NCI-H2081 treated with DMSO at 0.1 percent for 48 hours (cell line): ENCODE data around the gene AQP12B.

Source experiments
- DNase-seq: peaks from one replicate; lab custom pipeline; 2025; lab: John Stamatoyannopoulos, UW

The AQP12B gene

DNA sequence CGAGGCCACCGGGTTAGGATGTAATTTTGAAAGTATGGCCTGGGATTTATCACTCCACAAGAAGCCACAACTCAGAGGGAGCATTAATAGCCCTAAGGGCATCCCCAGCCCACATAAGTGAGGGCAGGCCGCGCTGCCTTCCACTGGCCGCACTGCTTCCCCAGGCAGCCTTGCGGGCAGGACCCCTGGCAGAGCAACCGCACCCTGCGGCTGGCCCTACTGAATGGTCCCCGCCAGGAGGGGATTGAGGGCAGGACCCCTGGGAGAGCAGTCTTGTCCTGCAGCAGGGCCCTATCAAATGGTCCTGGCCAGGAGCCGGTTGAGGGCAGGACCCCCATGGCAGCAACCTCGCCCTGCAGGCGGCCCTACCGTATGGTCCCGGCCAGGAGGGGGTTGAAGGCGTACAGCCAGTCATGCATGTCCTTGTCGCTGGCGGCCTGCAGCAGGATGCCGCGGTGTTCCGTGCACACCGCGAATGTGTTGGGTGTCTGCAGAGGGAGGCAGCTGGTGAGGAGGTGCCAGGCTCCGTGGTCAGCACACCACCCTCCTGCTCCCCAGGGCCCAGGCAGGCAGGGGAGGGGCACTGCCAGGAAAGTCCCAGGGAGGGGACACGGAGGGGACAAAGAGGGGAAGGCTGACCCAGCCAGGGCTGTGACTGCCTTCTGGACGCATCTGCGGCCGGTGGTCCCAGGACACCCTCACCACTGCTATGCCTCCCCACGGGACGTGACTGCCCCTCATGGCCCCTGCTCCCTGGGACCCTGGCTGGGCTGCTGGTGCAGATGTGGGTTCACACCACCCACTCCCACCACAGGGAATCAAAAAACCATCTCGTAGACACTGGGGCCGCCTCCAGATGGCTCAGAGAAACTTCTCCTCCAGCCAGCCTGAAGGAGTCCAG is 35.2 kb upstream of the AQP12B start:
- no peak for DNase-seq

DNA sequence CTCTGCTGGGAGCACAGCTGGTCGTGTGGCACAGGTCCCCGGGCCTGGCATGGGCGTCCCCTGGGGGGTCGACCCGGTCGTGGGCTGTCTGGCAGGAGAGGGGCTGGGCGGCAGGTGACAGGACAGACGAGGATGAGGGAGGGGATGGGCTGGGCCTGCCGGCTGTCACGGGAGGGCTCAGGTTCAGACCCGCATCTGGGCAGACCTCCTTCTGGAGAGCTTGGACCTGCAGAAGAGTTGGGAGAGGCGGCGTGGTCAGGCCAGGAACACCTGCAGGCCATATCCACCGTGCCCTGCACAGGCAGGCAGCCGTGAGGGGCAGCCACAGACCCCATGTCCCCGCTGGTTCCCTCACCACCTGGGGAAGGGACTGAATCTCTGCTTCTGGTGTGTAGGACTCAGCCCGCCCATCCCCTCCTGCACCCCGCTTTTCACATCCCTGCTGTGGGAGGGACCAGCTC is 34.5 kb upstream of the AQP12B start:
- no peak for DNase-seq

GRCh38 chr2:240716130-240716798 is 33.6 kb upstream of the AQP12B start:
- no peak for DNase-seq

DNA sequence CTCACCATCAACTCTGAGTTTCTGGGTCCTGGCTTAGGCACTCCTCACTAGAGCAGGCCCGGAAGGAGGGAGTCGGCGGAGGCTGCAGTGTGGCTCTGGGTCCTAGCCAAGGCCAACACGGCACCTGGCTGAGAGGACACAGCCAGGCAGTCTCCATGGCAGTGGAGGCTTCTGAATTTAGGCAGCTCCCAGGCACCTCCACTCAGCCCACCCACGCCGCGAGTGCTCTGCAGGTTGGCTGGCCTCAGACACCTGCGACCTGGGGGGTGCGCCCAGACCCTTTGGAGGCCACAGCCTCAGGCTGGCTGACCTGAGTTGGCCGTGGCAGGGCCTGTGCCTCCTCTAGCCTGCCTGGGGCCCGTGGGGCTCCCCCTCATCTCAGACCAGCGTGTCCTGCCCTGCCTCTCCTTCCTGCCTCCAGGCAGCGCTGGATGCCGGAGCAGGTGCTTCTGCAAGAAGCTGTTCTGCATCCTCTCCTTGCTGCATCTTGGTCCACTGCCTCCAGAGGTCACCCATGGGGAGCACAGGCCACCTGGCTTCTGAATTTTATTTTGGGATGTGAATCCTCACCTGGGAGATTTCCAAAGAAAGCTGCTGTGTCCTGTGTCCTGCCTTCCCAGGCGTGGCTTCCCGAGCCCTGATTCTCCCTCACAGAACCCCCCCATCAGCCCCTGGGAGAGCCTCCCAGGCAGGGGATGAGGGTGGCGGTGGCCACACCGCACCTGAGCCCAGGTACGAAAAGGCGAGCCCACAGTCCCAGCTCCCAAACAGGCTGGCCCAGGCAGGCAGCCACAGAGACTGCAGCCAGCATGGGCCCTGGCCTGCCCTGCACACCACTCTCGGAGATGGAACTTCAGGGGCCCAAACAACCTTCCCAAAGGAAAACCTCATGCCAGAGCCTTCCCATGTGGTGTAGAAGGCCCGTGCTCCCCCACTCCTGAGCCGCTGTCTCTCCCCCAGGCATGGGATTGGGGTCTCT is 32.4 kb upstream of the AQP12B start:
- DNase-seq = no peak

DNA sequence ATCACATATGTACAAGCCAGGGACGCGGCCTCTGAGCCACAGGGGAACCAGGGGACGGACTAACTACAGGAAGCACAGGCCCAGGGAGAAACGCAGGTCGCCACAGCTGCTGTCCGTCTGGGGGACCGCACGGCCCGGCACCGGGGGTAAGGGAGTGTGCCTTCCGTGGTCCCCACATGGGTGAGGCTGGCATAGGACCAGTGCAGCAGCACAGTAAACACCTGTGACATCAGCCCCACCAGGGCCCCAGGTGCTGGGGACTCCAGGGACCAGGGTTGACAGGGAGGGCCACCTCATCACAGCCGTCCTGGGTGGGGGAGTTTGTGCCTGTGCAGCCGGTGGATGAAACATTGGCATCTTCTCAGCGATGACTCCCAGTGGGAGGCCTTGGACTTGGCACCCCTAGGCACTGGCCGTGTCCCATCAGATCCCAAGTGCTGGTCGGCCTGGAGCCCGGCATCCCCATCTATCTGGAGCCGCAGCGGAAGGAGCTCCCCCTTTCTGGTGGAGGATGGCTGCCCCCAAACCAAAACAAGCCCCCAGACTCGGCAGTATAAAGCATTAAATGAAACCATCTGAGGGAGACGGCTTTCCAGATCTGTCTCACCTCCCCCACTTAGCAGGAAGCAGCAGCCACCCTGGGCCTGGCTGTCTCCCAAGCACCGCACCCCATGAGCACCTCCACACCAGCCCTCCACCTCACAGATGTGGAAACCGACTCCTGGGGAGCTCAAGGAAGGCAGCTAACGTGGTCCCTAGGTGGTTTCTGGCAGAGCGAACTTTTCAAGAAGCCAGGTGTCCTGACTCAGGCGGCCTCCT is 31.5 kb upstream of the AQP12B start:
- no peak for DNase-seq

DNA sequence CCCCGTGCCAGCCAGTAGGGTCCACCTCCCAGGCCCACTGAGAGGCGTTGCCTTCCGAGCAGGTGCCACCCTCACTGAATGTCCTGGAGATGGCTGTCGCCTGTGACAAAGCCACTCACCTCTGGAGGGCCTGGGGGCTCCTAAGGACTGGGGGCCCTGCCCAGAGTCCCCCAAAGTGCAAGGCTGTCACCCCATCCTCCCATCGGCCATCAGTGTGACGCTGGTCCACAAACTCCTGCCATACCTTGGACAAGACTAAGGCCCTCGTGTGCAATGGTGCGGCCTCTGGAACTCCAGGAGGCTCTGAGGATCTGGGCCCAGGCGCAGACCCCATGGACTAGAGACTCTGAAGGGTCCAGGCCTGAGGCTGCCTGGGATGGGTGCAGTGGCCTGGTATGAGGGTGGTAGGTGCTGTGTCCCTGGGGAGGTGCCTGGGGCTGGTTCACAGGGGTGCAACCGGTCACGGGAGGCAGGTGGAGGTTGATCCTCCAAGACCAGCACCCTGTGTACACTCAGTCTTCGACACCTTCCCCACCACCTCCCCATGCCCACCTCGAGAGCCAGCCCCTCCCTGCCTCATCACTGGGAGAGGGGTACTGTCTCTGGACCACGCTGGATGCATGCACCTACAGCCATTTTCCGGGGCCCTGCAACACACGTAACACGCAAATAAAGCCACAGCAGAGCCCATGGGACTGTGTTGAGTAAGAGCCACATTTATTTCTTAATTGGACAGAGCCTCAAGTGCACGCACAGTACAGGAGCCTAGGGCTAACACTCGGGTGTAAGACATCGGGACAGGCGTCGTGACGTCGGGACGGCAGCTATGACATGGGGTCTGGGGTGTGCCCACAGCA is 30.6 kb upstream of the AQP12B start:
- DNase-seq = no peak

GRCh38 chr2:240712121-240712520 is 29.4 kb upstream of the AQP12B start:
- DNase-seq = no peak

- no peak for DNase-seq
These were observed 29.0 kb upstream of the AQP12B start for GRCh38 chr2:240711701-240712100.

- no peak for DNase-seq
These were observed 28.6 kb upstream of the AQP12B start for GRCh38 chr2:240711296-240711695.

DNA sequence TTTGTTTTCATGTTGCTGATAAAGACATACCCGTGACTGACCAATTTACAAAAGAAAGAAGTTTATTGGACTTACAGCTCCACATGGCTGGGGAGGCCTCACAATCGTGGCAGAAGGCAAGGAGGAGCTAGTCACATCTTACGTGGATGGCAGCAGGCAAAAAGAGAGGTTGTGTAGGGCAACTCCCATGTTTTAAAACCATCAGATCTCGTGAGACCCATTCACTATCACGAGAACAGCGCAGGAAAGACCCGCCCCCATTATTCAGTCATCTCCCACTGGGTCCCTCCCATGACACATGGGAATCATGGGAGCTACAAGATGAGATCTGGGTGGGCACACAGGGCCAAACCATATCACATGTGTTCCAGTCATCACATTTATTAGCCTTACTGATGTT is 25.8 kb upstream of the AQP12B start:
- DNase-seq = no peak

- no peak for DNase-seq
These were observed 25.1 kb upstream of the AQP12B start for GRCh38 chr2:240707821-240708220.

DNA sequence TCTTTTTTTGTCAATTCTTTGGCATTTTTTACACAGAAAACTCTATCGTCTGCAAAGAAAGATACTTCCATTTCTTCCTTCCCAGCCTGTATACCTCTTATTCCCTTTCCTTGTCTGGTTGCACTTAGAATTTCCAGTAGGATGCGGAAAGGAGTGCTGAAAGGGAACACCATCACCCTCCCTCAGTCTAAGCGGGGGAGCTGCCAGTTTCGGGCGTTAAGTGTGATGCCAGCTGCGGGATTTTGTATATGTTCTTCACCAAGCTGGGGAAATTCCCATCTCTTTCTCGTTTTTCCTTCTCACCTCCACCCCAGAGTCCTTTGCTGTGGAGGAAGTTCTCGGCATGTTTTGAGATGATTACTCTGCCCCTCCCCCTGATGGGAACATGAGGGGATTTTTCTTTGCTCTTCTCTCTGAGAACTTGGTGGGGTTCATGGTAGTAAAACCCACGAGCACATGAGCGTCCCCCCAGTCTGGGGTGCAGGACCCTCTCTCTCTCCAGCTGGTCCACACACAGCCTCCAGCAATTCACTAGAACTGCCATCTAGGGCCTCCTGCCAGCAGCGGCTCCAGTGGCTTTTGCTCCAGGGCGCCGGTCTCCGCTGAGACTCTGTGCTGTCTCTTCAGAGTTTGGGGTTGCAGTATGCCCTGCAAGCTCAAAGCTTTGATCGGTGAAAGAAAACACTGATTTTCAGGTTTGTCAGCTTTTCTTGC is 24.5 kb upstream of the AQP12B start:
- no peak for DNase-seq

DNA sequence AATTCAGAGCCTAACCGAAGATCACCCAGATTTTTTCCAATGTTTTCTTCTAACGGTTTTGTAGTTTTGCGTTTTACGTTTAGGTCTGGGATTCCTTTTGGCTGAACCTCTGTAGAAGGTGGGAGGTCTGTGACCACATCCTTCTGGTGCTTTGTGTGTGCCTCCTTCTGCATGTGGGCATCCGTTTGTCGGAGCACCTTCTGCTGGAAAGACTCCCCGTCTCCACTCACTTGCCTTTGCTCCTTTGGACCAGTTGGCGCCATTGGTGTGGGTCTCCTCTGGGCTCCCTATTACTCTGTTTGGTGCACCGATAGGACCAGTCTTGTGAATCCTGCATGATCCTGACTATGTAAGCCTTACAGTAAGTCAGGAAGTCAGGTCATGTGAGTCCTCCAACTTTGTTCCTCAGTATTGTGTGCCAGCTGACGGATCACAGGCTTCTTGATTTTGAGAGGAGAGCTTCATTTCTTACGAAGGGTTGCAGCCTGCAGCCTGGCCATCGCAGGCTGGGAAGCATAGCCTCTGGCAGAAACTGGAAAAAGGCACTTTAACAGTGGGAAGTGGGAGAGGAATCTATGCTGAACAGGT is 22.6 kb upstream of the AQP12B start:
- no peak for DNase-seq

DNA sequence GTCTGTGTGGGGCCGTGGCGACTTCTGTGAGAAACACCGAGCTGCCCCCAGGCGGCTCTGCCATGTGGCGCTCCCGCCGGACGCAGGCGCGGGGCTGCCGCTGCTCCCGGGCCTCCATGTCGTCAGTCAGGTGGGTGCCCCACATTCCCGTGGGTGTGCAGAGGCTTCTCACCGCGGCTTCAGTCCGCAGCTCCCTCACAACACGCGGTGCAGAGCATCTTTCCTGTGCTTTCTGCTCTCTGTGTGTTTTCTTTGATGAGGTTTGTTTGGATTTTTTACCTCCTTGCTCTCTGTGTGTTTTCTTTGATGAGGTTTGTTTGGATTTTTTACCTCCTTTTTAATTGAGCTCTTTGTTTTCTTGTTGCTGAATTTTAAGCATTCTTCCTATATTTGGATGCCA is 22.0 kb upstream of the AQP12B start:
- no peak for DNase-seq

DNA sequence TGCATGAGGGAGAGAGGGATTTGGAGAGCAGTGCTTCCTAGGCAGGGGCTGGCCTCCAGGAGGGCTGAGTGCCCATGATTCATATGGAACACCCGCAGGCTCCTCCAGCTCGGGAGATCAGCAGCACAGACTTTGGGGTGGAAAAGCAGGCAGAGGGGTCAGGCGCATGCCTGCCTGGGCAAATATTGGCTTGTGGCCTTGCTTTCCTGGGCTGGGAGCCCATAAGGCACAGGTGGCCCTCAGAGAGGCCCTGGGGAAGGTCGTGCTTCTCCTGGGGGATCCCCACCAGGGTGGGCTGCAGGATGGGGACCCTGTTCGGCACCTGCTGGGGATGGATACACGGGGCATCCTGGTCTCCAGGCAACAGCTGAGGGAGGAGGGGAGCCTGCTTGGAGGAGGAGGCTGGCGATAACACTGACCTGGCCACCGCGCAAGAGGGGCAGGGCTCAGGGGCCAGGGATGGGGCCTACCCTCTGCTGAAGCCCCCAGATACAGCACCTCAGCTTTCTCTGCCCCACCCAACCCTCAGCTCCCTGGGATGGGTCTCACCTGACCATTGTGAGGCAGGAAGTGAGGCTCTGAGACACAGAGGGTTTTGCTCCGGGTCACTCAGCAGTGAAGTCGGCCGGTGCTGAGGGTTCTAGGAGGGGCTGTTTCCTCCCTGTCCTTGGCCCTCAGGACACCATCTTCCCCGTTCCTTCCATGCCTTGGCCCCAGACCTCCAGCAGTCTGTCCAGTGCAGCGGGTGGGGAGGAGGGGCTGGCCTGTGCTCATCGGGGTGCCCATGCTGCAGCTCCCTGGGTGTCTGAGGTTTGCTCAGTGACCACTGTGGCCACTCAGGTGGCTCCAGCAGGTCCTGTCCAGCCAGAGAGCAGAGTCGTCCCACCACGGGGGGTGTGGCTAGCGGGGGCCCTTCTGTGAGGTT is 21.0 kb upstream of the AQP12B start:
- no peak for DNase-seq

DNA sequence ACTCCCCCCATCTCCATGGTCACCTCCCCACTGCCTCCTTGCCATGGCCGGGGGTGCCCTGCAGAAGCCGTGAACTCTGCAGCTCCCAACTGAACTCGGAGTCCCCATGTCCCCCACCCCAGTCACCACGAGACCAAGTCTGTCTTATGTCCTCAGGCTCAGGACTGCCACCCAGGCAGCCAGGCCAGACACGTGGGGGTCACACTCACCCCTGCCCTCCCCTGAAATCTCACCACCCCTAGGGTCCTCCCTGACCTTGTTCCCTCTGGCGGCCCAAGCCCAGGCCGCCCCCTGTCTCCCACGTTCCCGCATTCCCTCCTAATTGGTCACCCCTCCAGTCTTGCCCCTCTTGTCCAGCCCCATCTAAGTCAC is 19.9 kb upstream of the AQP12B start:
- DNase-seq = no peak

DNA sequence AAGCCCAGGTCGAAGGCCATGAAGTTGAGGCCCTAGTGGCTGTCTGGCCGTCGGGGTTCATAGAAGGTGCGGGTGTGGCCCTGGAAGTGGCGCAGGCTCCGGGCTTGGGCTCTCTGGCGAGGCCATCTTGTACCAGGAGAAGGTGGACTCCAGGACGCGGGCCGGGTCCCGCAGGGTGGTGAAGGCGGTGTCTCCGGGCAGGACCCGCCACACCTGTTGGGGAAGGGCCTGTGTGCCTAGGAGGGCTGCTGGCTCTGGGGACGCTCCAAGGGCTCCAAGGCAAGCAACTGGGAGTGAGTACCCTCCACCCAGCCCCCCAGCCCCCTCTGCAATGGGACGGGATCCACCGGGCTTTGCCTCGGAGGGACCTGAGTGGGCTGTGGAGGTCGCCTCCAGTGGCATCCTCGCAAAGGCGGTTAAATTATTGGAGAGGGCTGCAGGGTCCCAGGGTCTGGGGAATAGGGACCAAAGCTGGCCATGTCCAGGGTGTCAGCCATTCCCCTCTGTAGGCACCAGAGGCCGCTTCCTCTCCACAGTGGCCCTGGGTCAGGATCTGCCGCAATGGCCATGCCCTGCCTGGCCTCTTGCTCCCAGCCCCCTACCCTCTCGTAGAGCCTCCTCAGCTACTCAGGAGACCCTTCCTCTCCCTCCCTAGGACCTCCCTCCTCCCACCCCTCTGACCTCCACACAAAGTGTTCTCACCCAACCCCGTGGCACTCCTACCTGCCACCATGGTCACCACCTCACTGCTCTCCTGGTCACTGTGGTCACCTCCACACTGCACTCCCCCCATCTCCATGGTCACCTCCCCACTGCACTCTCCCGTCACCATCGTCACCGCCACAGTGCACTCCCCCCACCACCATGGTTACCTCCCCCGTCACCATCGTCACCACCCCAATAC is 19.3 kb upstream of the AQP12B start:
- DNase-seq = no peak
